Caco-2 (cell line): ENCODE results near the gene C2orf68. TPM values are rescaled to one million over a fixed set of nuclear protein-coding genes. Genes with fewer than 3 reads are reported as not detected.
A peak's percentile ranks its signal among the peaks of the same experiment; 100 is the strongest.

ENCODE experiments used
- BruUV-seq: library from RNA; stranded (reverse); fragments of 400-500 nt; replicated peaks from 2 replicates; lab custom pipeline; 2021; lab: Mats Ljungman, UMichigan
- CTCF ChIA-PET: fragments of 300-600 bp; sonication (Branson Sonifier 250); formaldehyde crosslinking; loops from one replicate; lab custom pipeline; 2022; ENCODE audit warnings: antibody characterized with exemption; lab: Charles Lee
- POLR2A ChIA-PET: fragments of 300-600 bp; sonication (Branson Sonifier 250); formaldehyde crosslinking; loops from one replicate; lab custom pipeline; 2022; ENCODE audit warnings: antibody characterized with exemption; lab: Charles Lee
- DNase-seq, 2 experiments: peaks; one replicate each; pipeline versions ENCODE4 v3.0.0 to v3.0.0-alpha.2; 2020 to 2022
- H3K27me3 ChIP-seq: replicated peaks from 2 replicates; pipeline ENCODE4 v1.6.0; 2011; ENCODE audit warnings: low read length; ENCODE audit not compliant: control insufficient read depth, insufficient read depth
- H3K36me3 ChIP-seq: 2 replicates; pipeline ENCODE4 v1.5.1; 2011; ENCODE audit warnings: low read length; ENCODE audit not compliant: control insufficient read depth, insufficient read depth
- H3K4me1 ChIP-seq: fragments of 250-450 bp; sonication (Bioruptor Pico); 2 replicates; pipeline ENCODE4 v1.5.1; 2020; ENCODE audit warnings: mild to moderate bottlenecking
- H3K4me3 ChIP-seq: 2 replicates; pipeline ENCODE4 v1.5.1; 2011; ENCODE audit warnings: low read depth, mild to moderate bottlenecking, control low read depth, low read length
- H3K9me3 ChIP-seq: fragments of 250-450 bp; sonication (Bioruptor Pico); 2 replicates; pipeline ENCODE4 v1.5.1; 2020; ENCODE audit warnings: mild to moderate bottlenecking, moderate library complexity
- H3K27ac Mint-ChIP-seq: one replicate; pipeline ENCODE4 v1.8.0; 2022; ENCODE audit warnings: mixed read lengths; ENCODE audit not compliant: unreplicated experiment
- H3K27me3 Mint-ChIP-seq: one replicate; pipeline ENCODE4 v1.8.0; 2022; ENCODE audit warnings: mixed read lengths; ENCODE audit not compliant: insufficient read depth, unreplicated experiment
- H3K36me3 Mint-ChIP-seq: one replicate; pipeline ENCODE4 v1.8.0; 2022; ENCODE audit warnings: mild to moderate bottlenecking, mixed read lengths; ENCODE audit not compliant: insufficient read depth, unreplicated experiment
- H3K4me1 Mint-ChIP-seq: one replicate; pipeline ENCODE4 v1.8.0; 2022; ENCODE audit warnings: low read depth, mixed read lengths; ENCODE audit not compliant: unreplicated experiment
- H3K4me3 Mint-ChIP-seq: one replicate; pipeline ENCODE4 v1.8.0; 2022; ENCODE audit warnings: mild to moderate bottlenecking, moderate library complexity, mixed read lengths; ENCODE audit not compliant: unreplicated experiment
- H3K9me3 Mint-ChIP-seq: one replicate; pipeline ENCODE4 v1.8.0; 2022; ENCODE audit warnings: mixed read lengths; ENCODE audit not compliant: unreplicated experiment
- intact Hi-C: fragments of 100-400 bp; cut with micrococcal nuclease; formaldehyde crosslinking; loops from one replicate; pipeline ENCODE4 v1.10.0; 2022; ENCODE audit not compliant: unreplicated experiment
- total RNA-seq: library from RNA; stranded (reverse); gene quantifications from 2 replicates; pipeline ENCODE4 v1.2.3, GENCODE V29; 2022
- TF ChIP-seq, protein P1 (sequence below), 2 experiments: fragments of 200-600 bp in 1 of 2; IDR thresholded peaks; 1 replicate in 1 of 2; 2 replicates in 1 of 2; pipeline versions ENCODE4 v1.5.1 to v1.8.0; 2011 to 2022; ENCODE audit warnings: antibody characterized with exemption in 1 of 2, control low read depth in 1 of 2, inconsistent platforms in 1 of 2, low read depth in 1 of 2, low read length in 1 of 2, mild to moderate bottlenecking in 1 of 2, moderate library complexity in 1 of 2; ENCODE audit not compliant: insufficient read depth in 1 of 2, severe bottlenecking in 1 of 2, unreplicated experiment in 1 of 2

The C2orf68 gene
- total RNA-seq, 1 experiment from 2014 or later = 54.5 TPM

DNA sequence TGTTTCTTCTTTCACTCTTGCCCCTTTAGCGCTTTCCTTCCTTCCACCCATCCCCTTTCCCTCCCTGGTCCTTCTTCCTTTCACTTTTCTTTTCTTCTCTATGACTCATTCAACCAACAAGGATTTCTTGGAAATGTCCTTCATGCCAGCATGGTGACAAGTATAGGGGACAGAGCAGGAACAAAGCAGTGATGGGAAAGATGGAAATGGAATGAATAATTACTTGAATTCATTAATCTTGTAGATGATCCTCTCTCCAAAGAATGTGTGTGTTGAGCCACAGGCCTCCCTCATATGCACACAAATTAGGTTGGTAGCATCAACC lies 26.1 kb downstream of the C2orf68 start:
- TF ChIP-seq, protein P1, sequence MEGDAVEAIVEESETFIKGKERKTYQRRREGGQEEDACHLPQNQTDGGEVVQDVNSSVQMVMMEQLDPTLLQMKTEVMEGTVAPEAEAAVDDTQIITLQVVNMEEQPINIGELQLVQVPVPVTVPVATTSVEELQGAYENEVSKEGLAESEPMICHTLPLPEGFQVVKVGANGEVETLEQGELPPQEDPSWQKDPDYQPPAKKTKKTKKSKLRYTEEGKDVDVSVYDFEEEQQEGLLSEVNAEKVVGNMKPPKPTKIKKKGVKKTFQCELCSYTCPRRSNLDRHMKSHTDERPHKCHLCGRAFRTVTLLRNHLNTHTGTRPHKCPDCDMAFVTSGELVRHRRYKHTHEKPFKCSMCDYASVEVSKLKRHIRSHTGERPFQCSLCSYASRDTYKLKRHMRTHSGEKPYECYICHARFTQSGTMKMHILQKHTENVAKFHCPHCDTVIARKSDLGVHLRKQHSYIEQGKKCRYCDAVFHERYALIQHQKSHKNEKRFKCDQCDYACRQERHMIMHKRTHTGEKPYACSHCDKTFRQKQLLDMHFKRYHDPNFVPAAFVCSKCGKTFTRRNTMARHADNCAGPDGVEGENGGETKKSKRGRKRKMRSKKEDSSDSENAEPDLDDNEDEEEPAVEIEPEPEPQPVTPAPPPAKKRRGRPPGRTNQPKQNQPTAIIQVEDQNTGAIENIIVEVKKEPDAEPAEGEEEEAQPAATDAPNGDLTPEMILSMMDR (IDR thresholded peaks at IDR 0.05; ENCODE audit: insufficient read depth in 1 of 2, low read depth in 1 of 2, low read length in 1 of 2, severe bottlenecking in 1 of 2, unreplicated experiment in 1 of 2) = no peak
- H3K4me1 Mint-ChIP-seq = peaks cover 41% of the 10 kb centered on the region
- no peaks in the 10 kb centered on the region for H3K9me3 Mint-ChIP-seq
- no peaks in the 10 kb centered on the region for H3K27me3 ChIP-seq
- peaks cover 33% of the 10 kb centered on the region for H3K4me1 ChIP-seq
- ChIA-PET CTCF (interaction anchor here (0.6 to 1.0 kb wide), 2 partner anchors 12 to 148 kb away, joined by 3 to 9 read pairs; no protein-coding TSS in a partner anchor), POLR2A (interaction anchor here (1.0 to 1.2 kb wide), 4 partner anchors 9 to 26 kb away, joined by 3 to 8 read pairs (median 6); partner anchors contain the start of genes C2orf68, GGCX and RNF181)
- peak overlapping the region; percentile 76 for H3K4me3 Mint-ChIP-seq
- H3K4me3 ChIP-seq = no peak overlapping the region
- no TSS peak for BruUV-seq
- no peak for DNase-seq
- peaks cover 31% of the 10 kb centered on the region for H3K36me3 Mint-ChIP-seq
- H3K27me3 Mint-ChIP-seq = peaks cover 10% of the 10 kb centered on the region
- no peaks in the 10 kb centered on the region; the same call in 1 of the 2 replicates for H3K36me3 ChIP-seq
- H3K27ac Mint-ChIP-seq = no peak overlapping the region
- no peaks in the 10 kb centered on the region for H3K9me3 ChIP-seq
- intact Hi-C loops = loop anchor here (1.0 kb wide), 4 partner anchors 8 to 24 kb away; partner anchors contain the start of genes GGCX, RNF181, TMEM150A and VAMP8

DNA sequence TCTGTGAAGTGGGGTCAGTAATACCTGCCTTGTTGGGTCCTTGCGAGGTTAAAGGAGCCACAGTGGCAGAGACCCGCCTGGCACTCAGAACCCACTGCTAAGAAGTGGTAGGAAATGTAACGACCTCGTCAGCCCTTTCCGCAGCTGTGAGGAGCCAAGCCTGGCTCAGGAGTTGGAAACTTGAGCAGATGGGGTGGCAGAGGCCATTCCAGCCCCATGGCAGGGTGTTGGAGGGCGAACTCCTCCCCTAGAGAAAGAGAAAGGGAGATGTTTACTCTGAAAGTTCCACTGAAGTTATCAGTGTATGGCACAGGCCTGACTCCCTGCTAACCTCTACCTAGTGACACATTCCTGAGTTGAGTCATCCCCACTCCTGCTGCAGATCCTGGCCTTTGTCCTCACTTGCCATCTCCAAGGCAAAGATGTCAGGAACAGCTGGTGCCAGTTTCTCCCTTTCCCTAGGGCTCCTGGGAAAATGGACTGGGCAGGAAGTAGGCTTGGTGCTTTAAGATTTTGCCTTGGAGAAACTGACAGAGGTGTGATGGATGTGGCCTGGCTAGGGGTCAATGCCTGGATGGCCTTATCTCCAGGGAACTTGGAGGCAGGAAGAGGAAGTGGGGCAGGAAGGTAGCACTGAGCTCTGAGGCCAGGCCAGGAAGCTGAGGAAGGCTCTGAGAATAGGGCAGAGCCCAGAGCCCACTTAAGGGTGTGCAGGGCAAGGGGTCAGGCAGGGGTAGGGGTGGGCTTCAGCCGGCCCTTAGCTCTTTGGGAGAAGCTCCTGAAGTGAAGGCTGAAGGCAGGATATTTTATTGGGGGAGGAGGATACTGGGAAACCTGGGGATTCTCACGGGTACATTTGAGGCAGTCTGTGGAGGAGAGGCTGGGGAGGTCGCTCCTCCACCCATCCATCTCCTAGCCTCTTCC lies 26.7 kb downstream of the C2orf68 start:
- peak; percentile 79 to 90 for DNase-seq
- H3K27ac Mint-ChIP-seq = peak overlapping the region; percentile 83
- Histone ChIP-seq H3K9me3 (no peaks in the 10 kb centered on the region), H3K27me3 (no peaks in the 10 kb centered on the region), H3K4me1 (peaks cover 27% of the 10 kb centered on the region), H3K36me3 (no peaks in the 10 kb centered on the region; the same call in 1 of the 2 replicates), H3K4me3 (peak overlapping the region; percentile 47)
- TSS peak; percentile 38 for BruUV-seq
- peaks cover 34% of the 10 kb centered on the region for H3K4me1 Mint-ChIP-seq
- ChIA-PET CTCF (interaction anchor here (0.6 to 1.0 kb wide), 2 partner anchors 13 to 148 kb away, joined by 3 to 9 read pairs; no protein-coding TSS in a partner anchor), POLR2A (interaction anchor here (0.6 to 1.2 kb wide), 5 partner anchors 10 to 523 kb away, joined by 3 to 8 read pairs (median 6); partner anchors contain the start of genes C2orf68, GGCX and RNF181)
- H3K9me3 Mint-ChIP-seq = no peaks in the 10 kb centered on the region
- intact Hi-C loops = loop anchor here (1.0 kb wide), 4 partner anchors 8 to 24 kb away; partner anchors contain the start of genes GGCX, RNF181, TMEM150A and VAMP8
- H3K36me3 Mint-ChIP-seq = peaks cover 31% of the 10 kb centered on the region
- H3K27me3 Mint-ChIP-seq = peaks cover 10% of the 10 kb centered on the region
- peak overlapping the region; percentile 76 for H3K4me3 Mint-ChIP-seq
- TF ChIP-seq, protein P1 (IDR thresholded peaks at IDR 0.05; ENCODE audit: insufficient read depth in 1 of 2, low read depth in 1 of 2, low read length in 1 of 2, severe bottlenecking in 1 of 2, unreplicated experiment in 1 of 2) = no peak

DNA sequence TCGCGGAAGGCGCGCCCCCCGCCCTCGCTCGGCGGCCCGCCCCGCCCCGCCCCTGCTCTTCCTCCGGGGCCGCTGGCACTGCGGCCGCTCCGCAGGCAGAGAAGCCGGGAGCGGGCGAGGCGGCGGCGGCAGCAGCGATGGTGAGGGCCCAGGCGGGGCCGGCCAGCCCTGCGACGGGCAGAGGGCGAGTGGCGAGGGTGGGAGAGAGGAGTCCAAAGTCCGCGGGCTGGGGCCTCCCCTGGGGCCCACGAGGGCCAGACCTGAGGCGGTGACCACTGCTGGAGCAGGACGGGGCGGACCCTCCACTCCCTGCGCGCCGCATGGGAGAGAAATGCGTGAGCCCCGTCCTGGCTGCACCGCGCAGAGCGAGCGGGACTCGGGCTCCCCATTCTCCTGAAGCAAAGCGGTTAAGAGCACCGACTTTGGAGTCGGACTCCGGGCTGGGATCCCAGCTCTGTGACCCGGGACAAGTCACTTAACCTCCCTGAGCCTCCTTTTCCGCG lies 27.5 kb downstream of the C2orf68 start, which contains the start of gene VAMP5:
Gene VAMP5 (plus strand): TSS at position 78 of the 503 bp plus-strand sequence. CDS start 60 bp downstream, at position 138.
- peaks cover 31% of the 10 kb centered on the region for H3K36me3 Mint-ChIP-seq
- H3K4me3 Mint-ChIP-seq = peak within 1 kb of the TSS; percentile 76
- intact Hi-C loops = no loop called here
- no TSS peak for BruUV-seq
- H3K27ac Mint-ChIP-seq = peak within 1 kb of the TSS; percentile 83
- DNase-seq = peak; percentile 79 to 85
- ChIA-PET POLR2A (interaction anchor here (0.6 to 1.2 kb wide), 3 partner anchors 11 to 523 kb away, joined by 6 to 8 read pairs (median 8); partner anchors contain the start of genes GGCX and RNF181), CTCF (no interaction called here)
- TF ChIP-seq, protein P1 (IDR thresholded peaks at IDR 0.05; ENCODE audit: insufficient read depth in 1 of 2, low read depth in 1 of 2, low read length in 1 of 2, severe bottlenecking in 1 of 2, unreplicated experiment in 1 of 2) = no peak
- H3K27me3 ChIP-seq = no peaks in the 10 kb centered on the region
- H3K9me3 Mint-ChIP-seq = no peaks in the 10 kb centered on the region
- no peaks in the 10 kb centered on the region for H3K9me3 ChIP-seq
- peaks cover 30% of the 10 kb centered on the region for H3K4me1 Mint-ChIP-seq
- H3K4me1 ChIP-seq = peaks cover 27% of the 10 kb centered on the region
- H3K36me3 ChIP-seq = no peaks in the 10 kb centered on the region; the same call in 1 of the 2 replicates
- H3K27me3 Mint-ChIP-seq = peaks cover 10% of the 10 kb centered on the region
- peak within 1 kb of the TSS; percentile 47 for H3K4me3 ChIP-seq
